22Rv1 (cell line): ENCODE data around the gene MRTFB.

Source experiments
- CTCF ChIP-seq: fragments of 450-650 bp; IDR thresholded peaks from 2 replicates; pipeline ENCODE4 v1.5.1; 2017; ENCODE audit warnings: mild to moderate bottlenecking
- ZFX ChIP-seq: fragments of 450-650 bp; IDR thresholded peaks from 2 replicates; pipeline ENCODE4 v1.6.1; 2017; ENCODE audit warnings: antibody characterized with exemption, borderline replicate concordance

DNA sequence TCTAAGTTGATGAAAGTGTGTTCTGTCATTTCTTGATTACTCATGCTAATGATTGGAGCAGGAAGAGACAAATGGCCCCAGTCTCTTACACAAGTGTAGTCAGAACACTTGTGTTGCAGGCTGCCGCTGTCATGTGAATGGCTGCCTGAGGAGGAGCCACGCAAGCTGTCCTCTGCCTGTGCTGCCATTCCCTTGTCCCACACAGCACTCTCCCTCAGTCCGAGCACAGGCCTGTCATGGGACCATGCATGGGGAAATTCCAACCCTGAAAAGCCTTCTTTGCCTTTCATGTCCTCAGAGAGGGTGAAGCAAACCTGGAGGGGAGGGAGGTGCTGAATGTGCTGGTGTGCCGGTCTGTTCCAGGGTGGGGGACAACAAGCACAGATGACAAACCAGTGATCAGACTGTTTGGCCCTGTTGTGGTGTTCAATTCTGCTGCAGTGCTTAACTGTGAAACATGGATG, 109.4 kb downstream of the MRTFB start:
- TF ChIP-seq CTCF = no peak
- no peak for TF ChIP-seq ZFX
